GM19395 (cell line): ENCODE results near the gene NEK7.
"Not testable (repeated sequence)": the region's sequence is repeated elsewhere in the genome, so short reads cannot be mapped to it uniquely, and the experiment has no call there.

Experiments used
- ATAC-seq: cut with Tn5 transposase; IDR thresholded peaks from one replicate; pipeline ENCODE4 v1.9.1; 2021; ENCODE audit warnings: mild to moderate bottlenecking, moderate library complexity; ENCODE audit not compliant: unreplicated experiment

Gene NEK7

DNA sequence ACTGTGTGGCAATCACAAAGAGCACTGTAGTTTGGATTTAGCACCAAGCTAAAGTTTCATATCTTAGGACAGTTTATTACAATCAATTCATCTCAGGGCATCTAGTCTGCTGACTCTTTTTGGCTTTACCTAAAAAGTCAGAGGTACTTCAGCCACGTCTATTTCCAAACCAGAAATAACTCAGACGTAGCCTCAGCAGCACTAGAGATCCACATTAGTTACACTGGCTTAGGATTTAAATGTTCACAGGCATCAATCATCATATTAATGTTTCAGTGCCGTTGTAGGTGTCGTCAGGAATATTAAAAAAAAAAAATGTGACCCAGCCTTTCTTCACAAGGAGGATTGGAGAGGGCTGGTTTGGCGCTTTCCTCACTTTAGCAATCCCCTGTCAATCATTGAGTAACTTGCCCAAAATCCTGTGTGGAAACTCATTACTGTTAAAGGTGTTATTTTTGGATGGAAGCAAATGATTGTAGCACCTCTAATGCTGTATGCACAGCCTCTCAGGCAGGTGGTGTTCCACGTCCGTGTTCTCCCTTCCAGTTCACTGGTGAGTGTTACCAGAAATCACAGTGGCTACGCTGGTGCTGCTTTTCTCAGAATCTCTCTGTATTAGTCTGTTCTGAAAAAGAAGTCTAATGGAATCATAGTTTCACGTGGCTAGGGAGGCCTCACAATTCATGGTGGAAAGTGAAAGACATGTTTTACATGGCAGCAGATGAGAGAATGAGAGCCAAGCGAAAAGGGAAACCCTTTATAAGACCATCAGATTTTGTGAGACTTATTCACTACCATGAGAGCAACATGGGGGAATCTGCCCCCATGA is 45.4 kb downstream of the NEK7 start:
- peak; percentile 90 for ATAC-seq

DNA sequence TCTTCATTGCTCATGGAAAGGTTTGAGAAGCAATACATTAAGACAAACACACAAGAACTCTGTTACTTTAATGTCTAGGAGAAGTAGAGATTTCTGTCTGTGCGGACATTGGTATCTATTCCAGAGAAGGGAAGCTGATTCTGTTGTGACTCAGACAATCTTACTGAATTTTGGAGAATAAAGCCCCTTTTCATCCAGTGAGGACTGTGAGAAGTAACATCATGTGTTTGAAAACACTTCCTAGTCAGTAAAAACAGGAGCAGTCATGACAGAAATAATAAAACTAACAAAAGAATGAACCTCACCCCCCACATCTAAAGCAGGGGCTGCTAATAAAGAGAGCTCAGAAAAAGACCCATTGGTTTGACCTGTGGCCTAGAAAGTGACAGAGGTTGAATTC is 46.6 kb downstream of the NEK7 start:
- no peak for ATAC-seq

DNA sequence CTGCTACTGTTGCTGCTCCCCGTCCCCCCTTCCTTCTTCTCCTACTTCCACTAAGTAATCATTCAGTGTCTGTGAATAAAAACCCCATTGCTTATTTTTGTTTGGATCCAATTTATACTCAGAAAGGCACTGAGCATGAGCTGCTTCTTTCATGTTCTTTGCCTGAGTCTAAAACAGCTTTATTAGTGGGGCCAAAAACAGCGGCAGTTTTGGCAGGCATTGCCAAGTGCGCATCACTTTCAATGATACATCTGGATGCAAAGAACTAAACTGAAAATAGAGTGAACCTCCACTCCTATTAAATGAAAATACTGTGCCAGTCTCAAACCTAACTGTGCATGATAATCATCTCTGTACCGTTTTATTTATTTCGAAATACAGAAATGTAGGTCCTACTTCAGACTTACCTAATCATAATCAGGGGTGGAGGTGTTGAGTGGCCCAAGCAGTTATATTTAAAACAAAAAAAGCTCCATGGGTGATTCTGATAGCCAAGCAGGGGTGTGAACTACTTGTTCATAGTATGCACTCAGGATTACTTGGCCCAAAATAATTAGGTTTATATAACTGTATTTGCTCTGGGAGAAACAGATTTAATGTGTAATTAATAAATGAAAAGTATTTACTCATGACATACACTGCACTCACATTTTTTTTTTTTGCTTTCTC is 48.4 kb downstream of the NEK7 start:
- no peak for ATAC-seq

DNA sequence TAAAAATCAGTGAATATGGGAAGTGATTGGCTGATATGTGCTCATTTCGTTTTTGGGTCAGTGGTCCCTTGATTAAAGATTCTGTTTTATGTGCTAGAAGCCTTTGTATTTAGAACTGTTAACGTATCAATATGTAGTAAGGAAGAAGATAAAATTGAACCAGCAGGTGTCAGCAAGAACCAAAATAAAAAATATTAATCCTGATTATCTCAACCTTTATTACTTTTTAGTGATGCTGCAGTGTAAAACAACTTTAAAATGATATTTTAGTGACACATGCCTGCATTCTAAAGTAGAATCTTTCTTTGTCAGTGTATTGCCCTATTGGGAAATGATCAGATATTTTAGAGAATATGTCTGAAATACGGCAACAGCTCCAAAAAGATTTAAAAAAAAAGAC is 49.5 kb downstream of the NEK7 start:
- ATAC-seq = no peak

DNA sequence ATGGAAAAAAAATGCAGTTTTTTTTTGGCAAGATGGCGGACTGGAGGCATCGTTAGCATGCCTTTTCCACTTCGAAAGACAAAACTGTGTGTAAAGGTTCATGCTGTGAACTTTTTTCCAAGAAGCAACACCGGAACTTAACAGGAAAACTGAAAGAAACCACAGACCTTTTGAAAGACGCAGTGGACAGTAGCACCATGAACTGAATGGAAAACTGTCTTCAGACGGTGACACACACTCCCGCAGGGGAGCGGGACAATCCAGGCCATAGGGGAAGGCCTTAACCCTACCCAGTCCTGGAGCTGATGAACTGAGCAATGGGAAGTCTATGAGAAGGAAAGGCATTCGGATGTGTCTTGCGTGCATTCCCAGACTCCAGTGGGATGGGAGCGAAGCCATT is 54.9 kb downstream of the NEK7 start:
- ATAC-seq = no peak

DNA sequence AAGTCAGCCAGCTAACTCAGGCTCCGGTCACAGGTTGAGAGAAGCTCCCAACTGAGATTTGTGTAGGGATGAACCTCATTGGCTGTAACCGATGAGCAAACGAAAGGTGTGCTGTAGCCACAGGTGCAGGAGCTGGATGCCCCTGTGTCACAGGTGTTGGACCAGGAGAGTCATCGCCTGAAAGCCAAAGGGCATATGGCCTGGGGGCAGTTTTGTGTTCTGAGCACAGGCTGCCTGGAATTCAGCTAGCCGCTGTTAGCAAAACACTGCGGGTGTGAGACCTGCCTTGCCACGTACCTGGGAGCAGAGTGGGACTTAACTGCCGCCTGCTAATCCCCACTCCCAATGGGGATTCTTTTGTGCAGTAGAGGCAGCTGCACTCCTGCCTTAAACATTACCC is 55.3 kb downstream of the NEK7 start:
- no peak for ATAC-seq

DNA sequence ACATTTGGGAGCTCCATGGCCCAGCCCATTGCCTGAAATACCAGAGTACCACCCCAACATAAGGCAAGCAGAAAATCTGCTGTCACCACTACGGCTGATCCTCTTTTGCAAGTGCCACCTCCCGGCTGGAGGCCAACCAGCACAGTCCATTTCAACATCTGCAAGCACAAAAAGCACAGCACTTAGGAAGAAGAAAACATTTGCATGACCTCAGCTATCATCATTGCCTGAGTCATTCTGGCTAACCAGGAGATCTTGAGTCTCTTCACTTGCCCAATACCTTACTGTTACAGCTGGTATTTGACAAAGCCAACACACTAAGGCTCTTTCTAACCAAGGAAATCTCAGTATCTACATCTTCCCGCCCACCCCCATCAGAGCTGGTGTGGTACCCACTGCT is 55.9 kb downstream of the NEK7 start:
- ATAC-seq = no peak

DNA sequence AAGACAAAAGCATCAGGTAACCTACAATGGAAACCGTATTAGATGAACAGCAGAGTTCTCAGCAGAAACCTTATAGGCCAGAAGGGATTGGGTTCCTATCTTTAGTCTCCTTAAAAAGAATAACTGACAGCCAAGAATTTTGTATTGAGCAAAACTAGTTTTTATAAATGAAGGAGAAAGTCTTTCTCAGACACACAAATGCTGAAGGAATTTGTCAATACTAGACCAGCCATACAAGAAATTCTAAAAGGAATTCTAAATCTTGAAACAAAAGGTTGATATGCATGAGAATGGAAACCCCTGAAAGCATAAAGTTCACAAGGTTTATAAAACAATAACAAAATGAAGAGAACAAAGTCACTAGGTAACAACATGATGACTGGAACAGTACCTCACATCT is 58.1 kb downstream of the NEK7 start:
- ATAC-seq = no peak

DNA sequence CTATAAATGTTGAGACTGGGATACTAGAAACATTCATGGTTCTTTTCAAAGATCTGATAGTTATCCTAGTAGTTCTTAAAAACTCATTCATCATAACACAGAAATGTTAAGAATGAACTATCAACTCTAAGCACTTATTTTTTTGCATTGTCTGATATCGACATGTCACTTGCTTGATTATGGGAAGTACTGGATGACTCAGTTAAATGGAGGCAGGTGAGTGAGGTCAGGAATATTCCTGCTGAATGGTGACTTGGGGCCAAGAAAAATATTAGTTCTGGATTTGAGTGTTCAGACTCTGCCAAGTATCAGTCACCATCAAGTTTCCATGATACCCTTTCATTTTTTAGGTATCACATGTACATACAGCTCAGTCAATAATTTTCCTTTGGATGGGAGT is 63.6 kb downstream of the NEK7 start:
- no peak for ATAC-seq

DNA sequence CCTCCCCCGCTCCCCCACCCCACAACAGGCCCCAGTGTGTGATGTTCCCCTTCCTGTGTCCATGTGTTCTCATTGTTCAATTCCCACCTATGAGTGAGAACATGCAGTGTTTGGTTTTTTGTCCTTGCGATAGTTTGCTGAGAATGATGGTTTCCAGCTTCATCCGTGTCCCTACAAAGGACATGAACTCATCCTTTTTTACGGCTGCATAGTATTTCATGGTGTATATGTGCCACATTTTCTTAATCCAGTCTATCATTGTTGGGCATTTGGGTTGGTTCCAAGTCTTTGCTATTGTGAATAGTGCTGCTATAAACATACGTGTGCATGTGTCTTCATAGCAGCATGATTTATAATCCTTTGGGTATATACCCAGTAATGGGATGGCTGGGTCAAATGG is 70.2 kb downstream of the NEK7 start:
- not testable (repeated sequence) for ATAC-seq

DNA sequence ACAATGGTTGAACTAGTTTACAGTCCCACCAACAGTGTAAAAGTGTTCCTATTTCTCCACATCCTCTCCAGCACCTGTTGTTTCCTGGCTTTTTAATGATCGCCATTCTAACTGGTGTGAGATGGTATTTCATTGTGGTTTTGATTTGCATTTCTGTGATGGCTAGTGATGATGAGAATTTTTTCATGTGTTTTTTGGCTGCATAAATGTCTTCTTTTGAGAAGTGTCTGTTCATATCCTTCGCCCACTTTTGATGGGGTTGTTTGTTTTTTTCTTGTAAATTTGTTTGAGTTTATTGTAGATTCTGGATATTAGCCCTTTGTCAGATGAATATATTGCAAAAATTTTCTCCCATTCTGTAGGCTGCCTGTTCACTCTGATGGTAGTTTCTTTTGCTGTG is 70.7 kb downstream of the NEK7 start:
- not testable (repeated sequence) for ATAC-seq

DNA sequence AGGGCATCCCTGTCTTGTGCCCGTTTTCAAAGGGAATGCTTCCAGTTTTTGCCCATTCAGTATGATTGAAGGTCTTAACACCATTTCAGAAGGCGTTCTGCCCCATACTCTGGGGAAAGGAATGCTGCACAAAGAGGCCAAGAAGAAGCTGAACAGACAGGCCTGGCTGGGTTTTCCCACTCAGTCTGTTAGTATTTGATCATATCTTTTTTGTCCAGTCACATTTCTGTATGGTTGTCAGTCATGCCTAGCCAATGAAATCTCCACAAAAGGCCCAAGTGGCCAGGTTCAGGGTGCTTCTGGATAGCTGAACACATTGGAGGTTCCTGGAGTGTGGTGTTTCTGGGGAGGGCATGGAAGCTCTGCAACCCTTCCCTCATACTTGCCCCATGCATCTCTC is 72.1 kb downstream of the NEK7 start:
- ATAC-seq = no peak

DNA sequence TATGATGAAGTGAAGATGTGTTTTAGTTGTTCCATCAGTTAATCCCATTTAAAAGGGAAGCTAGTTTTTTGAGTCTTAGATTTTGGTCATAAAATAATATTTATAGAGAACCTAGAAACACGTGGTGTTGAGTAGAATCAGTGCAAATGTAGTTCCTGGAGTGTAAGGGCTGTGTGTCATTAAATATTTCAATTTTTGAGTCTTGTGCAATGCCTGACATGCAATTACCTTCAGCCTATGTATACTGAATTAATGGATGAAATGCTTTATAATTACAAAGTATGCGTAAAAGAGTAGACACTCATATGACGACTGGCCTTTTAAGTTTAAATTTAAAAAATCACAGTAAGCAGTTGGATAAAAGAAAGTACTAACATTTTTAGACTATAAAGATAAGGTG is 75.0 kb downstream of the NEK7 start:
- no peak for ATAC-seq

DNA sequence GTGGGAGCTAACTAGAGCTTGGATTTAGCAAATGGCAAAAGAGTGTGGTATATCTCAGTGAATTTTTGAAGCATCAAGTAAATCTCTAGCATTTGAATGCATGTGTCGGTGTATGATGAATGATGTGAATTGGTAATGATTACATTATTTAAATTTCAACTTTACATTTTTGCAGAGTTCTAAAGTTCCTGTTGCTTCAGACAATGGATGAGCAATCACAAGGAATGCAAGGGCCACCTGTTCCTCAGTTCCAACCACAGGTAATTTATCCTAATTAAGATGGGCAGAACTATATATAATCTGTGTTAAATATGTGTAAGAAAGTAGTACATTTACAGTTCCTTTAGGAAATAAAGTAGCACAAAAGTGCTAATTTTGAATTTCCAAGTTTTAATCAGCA is 75.6 kb downstream of the NEK7 start:
- no peak for ATAC-seq

DNA sequence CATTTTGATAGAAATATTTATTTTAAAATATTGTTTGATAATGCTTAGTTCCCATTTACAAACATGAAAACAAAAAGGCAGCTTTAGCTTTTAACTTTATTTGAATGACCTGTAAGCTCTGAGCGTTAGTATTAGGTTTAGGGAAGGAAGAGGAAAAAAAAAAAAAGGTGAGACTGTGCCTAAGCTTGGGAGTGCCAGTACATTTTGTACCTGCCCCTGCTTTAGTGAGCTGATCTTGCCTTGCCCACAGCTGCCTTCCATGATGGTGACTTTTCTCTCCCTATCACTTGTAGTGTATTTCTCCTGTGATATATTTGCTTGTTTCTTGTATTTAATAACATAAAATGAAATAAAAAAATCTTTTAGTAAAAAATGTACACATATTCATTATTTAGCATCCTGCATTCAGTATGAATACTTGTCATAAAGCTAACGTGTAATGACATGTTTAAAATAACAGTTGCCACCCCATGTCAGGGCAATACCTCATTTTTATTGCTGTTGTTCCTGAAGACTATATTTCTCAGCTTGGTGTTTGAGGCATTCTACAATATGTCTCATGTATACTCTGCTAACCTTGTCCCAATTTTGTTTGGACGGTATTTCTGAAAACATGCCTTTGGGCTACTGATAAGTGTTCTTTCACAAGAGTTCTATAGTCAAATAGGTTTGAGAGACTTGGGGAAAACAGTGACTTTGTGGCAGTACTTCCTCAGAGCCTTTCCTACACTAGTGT is 76.3 kb downstream of the NEK7 start:
- ATAC-seq = no peak

DNA sequence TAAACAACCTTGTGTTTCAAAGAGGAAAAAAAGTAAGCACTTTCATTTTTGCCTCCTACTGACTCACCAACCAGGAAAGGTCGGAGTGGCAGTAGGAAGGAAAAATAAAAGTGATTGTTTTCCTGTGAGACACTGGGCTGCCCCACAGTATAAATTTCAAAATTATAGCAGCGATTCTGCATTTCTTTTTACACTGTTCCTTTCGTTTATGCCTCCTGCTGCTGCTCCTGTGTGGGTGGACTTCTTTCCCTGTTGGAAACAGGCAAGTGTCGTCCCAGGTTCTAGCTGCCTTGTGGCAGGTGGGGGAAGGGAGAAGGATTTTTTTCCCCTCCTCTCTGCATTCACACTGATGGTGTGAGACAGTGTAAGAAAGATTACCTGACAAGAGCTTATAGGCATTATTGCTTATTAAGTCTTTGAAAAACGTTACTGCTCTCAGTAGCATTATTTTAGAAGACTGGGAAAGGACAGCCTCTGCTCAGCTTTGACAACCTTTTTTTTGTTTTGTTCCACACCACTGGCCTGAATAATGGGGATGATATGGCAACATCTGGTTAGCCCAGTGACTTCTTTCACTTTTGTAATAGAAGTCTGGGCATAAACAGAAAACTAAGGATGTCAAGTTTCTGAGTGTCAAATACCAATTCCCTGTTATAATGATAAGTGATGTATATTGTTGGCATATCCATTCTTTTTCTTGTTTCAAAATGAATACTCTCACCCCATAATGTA is 77.9 kb downstream of the NEK7 start:
- ATAC-seq = peak; percentile 62

DNA sequence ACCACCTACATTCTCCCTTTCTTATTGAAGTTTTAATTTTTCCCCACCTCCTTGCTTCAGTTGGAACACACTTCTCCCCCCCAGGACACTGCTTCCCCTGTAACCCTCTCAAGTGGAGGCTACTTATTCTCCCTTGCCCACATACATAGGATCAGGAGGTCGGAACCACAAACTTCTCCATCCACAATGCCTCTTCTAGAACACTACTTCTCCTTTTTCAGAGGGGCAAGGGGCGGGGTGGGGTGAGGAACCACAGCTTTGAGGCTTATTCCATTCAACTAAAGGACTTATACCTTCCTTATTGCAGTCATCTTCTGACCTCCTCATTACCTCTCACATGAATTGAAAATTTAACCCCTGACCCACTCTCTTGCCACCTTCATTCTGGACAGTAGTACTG is 81.3 kb downstream of the NEK7 start:
- ATAC-seq = no peak

DNA sequence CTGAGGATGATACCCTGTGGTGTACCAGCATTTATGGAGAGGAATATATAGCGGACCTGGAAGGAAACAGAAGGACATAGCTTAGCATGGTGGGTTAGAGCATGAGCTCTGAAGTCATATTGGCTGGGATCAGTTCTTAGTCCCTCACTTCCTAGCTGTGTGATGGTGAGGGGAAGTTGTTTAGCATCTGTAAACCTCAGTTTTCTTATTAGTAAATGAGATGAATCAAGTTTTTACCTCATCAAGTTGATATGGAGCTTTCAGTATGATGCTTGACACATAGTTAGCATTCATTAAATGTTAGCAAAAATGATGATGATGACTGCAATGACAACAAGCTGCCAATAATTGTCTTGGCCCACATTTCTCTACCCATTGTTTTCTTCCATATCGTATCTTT is 84.8 kb downstream of the NEK7 start:
- no peak for ATAC-seq

DNA sequence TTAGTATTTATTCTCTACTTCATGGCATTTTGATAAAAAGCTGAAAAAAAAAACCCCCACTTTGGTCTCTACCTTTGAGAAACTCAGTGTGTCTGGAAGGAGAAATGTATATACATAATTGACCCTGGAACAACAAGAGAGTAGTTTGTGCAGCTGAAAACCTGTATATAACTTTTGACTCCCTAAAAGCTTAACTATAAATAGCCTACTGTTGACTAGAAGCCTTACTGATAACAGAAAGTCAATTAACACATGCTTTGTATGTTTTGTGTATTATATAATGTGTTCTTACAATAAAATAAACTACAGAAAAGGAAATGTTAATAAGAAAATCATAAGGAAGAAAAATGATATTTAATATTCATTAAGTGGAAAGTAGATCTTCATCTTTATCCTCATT is 88.0 kb downstream of the NEK7 start:
- no peak for ATAC-seq

DNA sequence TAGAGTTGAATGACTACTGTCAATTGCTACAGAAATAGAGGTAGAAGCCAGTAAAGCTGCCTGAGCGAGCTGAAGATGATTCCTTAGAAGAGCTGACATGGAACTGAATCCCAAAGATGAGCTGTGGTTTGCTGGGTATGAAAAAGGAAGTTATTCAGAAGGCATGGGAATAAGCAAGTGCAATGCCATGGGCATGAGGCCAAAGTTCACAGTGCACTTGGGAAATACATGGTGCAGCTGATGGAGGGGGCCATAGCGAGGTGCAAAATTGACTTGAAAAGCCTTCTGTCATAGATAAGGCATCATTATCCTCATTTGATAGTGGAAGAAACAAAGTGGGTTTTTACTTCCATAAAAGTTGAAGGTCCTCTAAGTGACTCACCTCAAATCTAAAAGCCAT is 88.6 kb downstream of the NEK7 start:
- no peak for ATAC-seq

DNA sequence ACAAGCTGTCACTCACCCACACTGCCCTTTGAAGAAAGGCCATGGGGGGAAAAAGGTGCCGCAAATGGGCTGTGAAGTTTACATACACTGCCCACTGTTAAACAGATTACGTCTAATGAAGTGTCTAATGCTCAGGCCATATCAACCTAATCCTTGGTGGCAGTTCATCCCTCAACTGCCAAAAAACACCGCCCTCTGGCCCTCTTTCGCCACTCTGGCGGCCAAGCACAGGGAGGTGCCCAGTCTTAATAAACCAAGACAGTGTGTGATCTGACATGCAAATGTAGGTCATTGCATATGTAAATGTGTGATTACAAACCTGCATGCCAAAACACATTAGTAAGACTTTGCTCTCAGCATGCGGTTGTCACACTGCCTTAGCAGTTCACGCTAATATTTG is 89.5 kb downstream of the NEK7 start:
- ATAC-seq = no peak
